ENCODE results near the gene SMARCB1.

SMARCB1 gene

DNA sequence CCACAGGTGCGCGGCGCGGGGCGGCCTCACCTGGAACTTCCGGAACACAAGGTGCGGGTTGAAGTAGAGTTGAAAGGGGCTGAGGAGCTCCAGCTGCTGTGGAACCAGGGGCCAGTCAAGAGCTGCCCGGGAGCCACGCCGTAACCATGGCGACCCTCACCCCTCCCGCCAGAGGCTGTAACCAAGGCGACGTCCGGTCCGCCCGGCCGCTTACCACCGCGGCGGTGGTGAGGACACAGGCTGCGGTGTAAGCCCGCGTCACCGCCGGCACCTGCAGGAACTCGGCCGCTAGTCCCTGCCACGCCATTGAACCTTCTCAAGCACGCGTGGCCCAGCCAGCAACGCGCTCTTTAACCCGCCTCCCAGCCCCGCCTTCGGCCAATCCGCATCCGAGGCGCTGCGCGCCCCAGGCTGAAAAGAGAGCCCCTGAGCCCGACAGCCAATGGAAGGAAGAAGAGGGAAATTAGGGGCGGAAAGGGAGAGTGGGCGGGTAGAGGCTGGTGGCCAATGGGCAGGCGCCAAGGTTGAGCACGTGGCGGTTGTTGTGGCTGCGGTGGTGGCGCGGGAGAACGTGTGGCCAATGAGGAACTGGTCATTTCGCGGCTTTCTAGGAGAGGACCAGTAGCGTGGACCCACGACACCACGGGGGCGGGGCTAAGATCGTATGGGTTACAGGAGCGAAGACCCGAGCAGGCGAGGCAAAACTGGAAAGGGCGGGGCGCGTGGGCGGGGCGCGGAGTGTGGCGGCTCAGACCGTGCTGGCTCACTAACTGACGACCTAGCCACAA is 52.1 kb downstream of the SMARCB1 start, which contains the start of gene DERL3:
TSS of gene DERL3 (minus strand) at position 326 of the 788 bp plus-strand sequence. CDS start at position 307, 19 bp downstream.
- DNase-seq (ENCODE audit: extremely low read depth, low read depth) = peak; percentile 81
- TF ChIP-seq, protein P1, sequence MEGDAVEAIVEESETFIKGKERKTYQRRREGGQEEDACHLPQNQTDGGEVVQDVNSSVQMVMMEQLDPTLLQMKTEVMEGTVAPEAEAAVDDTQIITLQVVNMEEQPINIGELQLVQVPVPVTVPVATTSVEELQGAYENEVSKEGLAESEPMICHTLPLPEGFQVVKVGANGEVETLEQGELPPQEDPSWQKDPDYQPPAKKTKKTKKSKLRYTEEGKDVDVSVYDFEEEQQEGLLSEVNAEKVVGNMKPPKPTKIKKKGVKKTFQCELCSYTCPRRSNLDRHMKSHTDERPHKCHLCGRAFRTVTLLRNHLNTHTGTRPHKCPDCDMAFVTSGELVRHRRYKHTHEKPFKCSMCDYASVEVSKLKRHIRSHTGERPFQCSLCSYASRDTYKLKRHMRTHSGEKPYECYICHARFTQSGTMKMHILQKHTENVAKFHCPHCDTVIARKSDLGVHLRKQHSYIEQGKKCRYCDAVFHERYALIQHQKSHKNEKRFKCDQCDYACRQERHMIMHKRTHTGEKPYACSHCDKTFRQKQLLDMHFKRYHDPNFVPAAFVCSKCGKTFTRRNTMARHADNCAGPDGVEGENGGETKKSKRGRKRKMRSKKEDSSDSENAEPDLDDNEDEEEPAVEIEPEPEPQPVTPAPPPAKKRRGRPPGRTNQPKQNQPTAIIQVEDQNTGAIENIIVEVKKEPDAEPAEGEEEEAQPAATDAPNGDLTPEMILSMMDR (IDR thresholded peaks at IDR 0.05; ENCODE audit: low read depth, low read length) = no peak

DNA sequence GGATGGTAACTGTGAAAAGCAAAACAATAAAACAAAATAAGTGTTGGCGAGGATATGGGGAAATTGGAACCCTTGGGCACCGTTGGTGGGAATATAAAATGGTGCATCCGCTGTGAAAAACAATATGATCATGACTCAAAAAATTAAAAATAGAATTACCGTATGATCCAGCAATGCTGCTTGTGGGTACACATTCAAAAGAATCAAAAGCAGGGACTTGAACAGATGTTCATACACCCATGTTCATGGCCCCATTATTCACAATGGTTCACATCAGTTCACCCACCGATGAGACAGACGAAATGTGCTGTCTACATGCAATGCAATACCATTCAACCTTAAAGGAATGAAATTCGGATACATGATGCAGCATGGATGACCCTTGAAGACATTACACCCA is 53.3 kb downstream of the SMARCB1 start:
- TF ChIP-seq, protein P1 (IDR thresholded peaks at IDR 0.05; ENCODE audit: low read depth, low read length) = no peak
- no peak for DNase-seq (ENCODE audit: extremely low read depth, low read depth)

DNA sequence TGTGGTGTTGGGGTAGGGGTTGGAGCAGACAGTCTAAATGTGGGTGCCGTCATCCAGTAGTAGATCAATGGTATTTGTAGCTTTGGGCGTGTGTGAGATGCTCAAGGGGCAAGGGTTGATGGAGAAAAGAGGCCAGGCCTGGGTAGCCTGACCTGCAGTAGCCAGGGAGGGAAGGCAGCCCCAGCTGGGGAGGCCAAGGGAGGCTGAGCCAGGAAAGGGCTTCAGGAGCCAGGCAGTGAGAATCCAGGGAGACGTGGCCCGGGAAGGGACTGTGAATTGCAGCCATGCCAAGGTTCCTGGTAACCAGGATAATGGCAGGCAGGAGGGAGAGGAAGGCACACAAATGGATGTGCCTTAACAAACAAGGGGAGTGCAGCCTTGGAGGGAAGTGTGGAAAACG is 54.5 kb downstream of the SMARCB1 start:
- no peak for DNase-seq (ENCODE audit: extremely low read depth, low read depth)
- TF ChIP-seq, protein P1 (IDR thresholded peaks at IDR 0.05; ENCODE audit: low read depth, low read length) = no peak

DNA sequence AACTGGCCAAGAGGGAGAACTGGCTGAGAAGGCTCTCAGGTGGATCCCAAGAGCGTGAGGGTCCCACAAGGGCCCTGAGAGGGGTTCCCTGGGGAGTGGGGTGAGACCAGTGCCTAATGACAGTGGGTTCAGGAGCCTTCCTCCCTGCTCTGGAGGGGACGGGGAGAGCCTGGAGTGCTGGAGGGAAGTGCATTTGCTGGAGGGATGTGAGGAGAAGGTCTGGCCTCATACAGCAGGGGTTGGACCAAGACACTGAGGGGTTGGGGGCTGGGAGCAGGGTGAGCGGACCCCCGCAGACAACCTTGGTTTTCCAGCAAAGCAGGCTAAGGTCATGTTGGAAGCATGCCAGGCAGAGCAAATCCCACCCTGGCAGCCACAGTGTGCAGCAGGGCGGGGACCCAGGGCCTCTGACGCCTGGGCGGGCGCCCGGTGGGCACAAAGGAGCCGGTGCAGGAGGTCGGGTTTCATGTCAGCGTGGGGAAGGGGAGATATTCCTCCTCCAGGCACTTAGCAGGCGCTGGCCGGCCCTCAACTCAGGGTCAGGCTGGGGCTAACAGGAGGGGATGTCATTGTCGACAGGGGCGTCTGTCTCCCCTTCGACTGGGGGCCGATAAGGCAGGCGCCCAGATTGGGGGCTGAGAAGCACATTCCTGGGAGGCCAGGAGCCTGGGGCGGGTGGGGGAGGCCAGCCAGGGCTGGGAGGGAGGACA is 55.1 kb downstream of the SMARCB1 start:
- TF ChIP-seq, protein P1 (IDR thresholded peaks at IDR 0.05; ENCODE audit: low read depth, low read length) = no peak
- no peak for DNase-seq (ENCODE audit: extremely low read depth, low read depth)

DNA sequence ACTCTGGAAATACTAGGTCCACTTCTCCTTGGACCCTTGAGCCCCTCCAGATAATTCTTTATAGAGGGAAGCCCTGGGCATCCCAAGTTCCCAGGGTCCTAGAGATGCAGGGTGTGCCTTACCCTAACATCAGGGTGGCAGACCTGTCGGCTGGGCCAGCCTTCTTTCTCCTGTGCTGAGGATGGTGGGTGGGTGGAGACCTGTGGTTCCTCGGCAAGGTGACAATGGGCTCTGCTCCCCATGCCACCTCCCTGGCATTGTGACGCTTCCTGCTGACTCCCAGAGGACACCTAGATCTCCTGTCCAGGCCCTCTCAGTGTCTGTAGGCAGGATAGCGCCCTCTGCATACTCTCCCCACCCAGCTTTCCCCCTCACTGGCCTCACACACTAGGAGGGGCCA is 55.8 kb downstream of the SMARCB1 start:
- DNase-seq (ENCODE audit: extremely low read depth, low read depth) = no peak
- TF ChIP-seq, protein P1 (IDR thresholded peaks at IDR 0.05; ENCODE audit: low read depth, low read length) = no peak

DNA sequence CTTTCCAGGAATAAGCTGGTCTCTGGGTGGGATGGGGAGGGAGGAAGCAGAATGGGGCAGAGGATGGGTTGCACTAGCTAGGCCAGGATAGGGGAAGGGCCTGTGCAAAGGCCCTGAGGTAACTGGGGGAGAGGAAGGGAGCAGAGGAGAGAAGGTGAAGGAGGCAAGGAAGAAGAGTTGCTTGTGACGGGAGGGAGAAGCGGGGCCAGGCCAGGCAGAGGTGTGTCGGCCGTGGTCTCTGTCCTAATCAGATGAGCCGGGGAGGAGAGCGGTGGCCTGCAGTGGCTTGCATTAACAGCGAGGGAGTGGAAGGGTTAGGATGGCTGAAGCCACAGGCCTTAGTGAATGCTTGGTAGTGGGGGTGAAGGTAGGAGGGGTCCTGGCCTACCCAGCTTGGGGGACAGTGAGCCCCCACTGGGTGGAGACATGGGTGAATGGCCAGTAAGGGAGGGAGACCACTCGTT is 58.0 kb downstream of the SMARCB1 start:
- TF ChIP-seq, protein P1 (IDR thresholded peaks at IDR 0.05; ENCODE audit: low read depth, low read length) = no peak

More for the DNA sequence above, 58.0 kb downstream of the SMARCB1 start:
- DNase-seq (ENCODE audit: extremely low read depth, low read depth) = no peak

Measured in AG09319 (cell line).